Endodermal cell (in vitro differentiated cells): Measurements from ENCODE around the gene CDKN1A. TPM values are rescaled to one million over a fixed set of nuclear protein-coding genes. Genes with fewer than 3 reads are reported as not detected.

Experiments
- DNase-seq: peaks from one replicate; pipeline ENCODE4 v3.0.0-alpha.2; 2017
- H3K27ac ChIP-seq: 2 replicates; pipeline ENCODE4 v1.5.1; 2013; ENCODE audit warnings: mild to moderate bottlenecking, low read depth, low read length, moderate library complexity
- H3K27me3 ChIP-seq: 2 replicates; pipeline ENCODE4 v1.6.1; 2013; ENCODE audit warnings: mild to moderate bottlenecking, low read length, moderate library complexity; ENCODE audit not compliant: insufficient read depth, control insufficient read depth, poor library complexity, severe bottlenecking
- H3K36me3 ChIP-seq: 2 replicates; pipeline ENCODE4 v1.7.0; 2013; ENCODE audit warnings: mild to moderate bottlenecking, low read length, moderate library complexity; ENCODE audit not compliant: control insufficient read depth, insufficient read depth
- H3K4me1 ChIP-seq: one replicate; pipeline ENCODE4 v1.7.0; 2013; ENCODE audit warnings: low read length; ENCODE audit not compliant: control insufficient read depth, insufficient read depth
- H3K4me3 ChIP-seq: 2 replicates; pipeline ENCODE4 v1.5.1; 2013; ENCODE audit warnings: mild to moderate bottlenecking, low read length, moderate library complexity
- H3K9ac ChIP-seq: 2 replicates; pipeline ENCODE4 v1.6.1; 2013; ENCODE audit warnings: mild to moderate bottlenecking, low read length, moderate library complexity; ENCODE audit not compliant: poor library complexity, severe bottlenecking; ENCODE audit errors: extremely low read depth
- H3K9me3 ChIP-seq: 2 replicates; pipeline ENCODE4 v1.6.1; 2013; ENCODE audit warnings: mild to moderate bottlenecking, low read length, moderate library complexity; ENCODE audit not compliant: control insufficient read depth
- H3K27ac Mint-ChIP-seq: 2 replicates; pipeline ENCODE4 v1.8.0; 2020; ENCODE audit warnings: mixed read lengths
- H3K27me3 Mint-ChIP-seq: 2 replicates; pipeline ENCODE4 v1.8.0; 2021; ENCODE audit warnings: mild to moderate bottlenecking, mixed read lengths; ENCODE audit not compliant: insufficient read depth
- H3K36me3 Mint-ChIP-seq: 2 replicates; pipeline ENCODE4 v1.8.0; 2020; ENCODE audit warnings: low read depth, mixed read lengths
- H3K4me1 Mint-ChIP-seq: 2 replicates; pipeline ENCODE4 v1.8.0; 2020; ENCODE audit warnings: mixed read lengths
- H3K4me3 Mint-ChIP-seq: 2 replicates; pipeline ENCODE4 v1.8.0; 2020; ENCODE audit warnings: mild to moderate bottlenecking, moderate library complexity, mixed read lengths
- H3K9me3 Mint-ChIP-seq: 2 replicates; pipeline ENCODE4 v1.8.0; 2020; ENCODE audit warnings: mild to moderate bottlenecking, mixed read lengths
- WGBS, 2 experiments: methylation state at CpG; one replicate each; pipeline versions ENCODE4 v1.1.5 to v1.1.7; 2013; ENCODE audit warnings: missing lambda C conversion rate in 2 of 2, mixed read lengths in 1 of 2; ENCODE audit not compliant: insufficient coverage in 1 of 2, insufficient read length in 1 of 2; 5-methylcytosine and 5-hydroxymethylcytosine counted together
- total RNA-seq, 2 donors: library from RNA; stranded (reverse); fragmentation: NEBNext Ultra II Directional in 1 of 2; extraction: Animal tissue kit (Norgen Biotek cat#: 25700) in 1 of 2; gene quantifications; 2 replicates in 1 of 2; 3 replicates in 1 of 2; pipeline ENCODE4 v1.2.1, GENCODE V29; 2021
- TF ChIP-seq, protein P1 (sequence below): fragments of 200-600 bp; sonication (generic); conservative IDR thresholded peaks from 2 replicates; pipeline ENCODE4 v1.5.0; 2021; ENCODE audit warnings: antibody characterized with exemption, mild to moderate bottlenecking

Gene CDKN1A
- total RNA-seq, 2 donors from 2014 or later: 1.9 to 3.7 TPM

DNA sequence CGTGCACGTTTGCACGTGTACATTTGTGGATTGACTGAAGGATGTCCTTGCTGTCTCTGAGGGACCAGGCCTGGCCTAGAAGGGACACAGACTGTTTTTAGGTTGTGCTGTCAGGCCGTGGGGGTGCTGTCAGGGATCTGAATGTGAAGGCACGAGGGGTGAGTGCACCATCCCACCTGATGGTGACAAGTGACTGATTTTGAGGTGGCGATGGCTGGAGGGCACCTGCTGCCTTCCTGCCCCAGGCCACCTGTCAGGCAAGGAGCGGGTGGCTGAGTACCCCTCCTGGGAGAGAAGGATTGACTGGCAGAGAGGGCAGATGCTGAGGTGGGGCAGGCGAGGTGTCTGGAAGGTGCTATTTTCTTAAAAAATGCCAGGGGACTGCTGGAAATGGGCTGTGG, 20.4 kb downstream of the CDKN1A start:
- peaks cover 6% of the 10 kb centered on the region for H3K4me1 ChIP-seq
- Mint-ChIP-seq H3K36me3 (no peaks in the 10 kb centered on the region), H3K27me3 (peaks cover 12% of the 10 kb centered on the region), H3K4me3 (no peak overlapping the region), H3K4me1 (peaks cover 5% of the 10 kb centered on the region), H3K9me3 (no peaks in the 10 kb centered on the region), H3K27ac (no peak overlapping the region)
- DNase-seq: peak; percentile 18
- H3K27ac ChIP-seq: no peak overlapping the region
- TF ChIP-seq, protein P1, sequence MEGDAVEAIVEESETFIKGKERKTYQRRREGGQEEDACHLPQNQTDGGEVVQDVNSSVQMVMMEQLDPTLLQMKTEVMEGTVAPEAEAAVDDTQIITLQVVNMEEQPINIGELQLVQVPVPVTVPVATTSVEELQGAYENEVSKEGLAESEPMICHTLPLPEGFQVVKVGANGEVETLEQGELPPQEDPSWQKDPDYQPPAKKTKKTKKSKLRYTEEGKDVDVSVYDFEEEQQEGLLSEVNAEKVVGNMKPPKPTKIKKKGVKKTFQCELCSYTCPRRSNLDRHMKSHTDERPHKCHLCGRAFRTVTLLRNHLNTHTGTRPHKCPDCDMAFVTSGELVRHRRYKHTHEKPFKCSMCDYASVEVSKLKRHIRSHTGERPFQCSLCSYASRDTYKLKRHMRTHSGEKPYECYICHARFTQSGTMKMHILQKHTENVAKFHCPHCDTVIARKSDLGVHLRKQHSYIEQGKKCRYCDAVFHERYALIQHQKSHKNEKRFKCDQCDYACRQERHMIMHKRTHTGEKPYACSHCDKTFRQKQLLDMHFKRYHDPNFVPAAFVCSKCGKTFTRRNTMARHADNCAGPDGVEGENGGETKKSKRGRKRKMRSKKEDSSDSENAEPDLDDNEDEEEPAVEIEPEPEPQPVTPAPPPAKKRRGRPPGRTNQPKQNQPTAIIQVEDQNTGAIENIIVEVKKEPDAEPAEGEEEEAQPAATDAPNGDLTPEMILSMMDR: no peak
- no peaks in the 10 kb centered on the region for H3K36me3 ChIP-seq
- no peak overlapping the region for H3K4me3 ChIP-seq
- H3K9me3 ChIP-seq: no peaks in the 10 kb centered on the region
- H3K27me3 ChIP-seq: no peaks in the 10 kb centered on the region
- WGBS, 2 experiments: 87 to 90% methylated on average over 5 to 8 of the region's 8 CpGs
- H3K9ac ChIP-seq: no peak overlapping the region

DNA sequence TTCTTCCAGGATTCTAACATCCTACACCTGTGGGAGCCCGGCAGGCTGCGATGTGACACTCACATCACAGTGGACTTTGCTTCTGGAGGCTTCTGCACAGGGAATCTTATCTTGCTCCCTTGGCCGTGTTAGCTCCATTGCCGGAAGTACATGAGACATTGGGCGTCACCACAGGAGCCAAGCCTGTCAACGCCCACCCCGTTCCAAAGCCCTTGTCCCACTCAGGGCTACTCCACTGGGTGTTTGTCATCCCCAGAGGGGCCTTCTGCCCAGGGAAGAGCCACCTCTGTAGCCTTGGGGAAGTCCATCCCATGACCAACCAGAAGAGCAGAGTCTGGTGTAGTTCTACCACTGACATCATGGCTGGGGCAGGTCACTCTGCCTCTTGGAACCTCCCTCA, 20.8 kb downstream of the CDKN1A start:
- WGBS, 2 experiments: 88 to 94% methylated on average over 4 to 7 of the region's 7 CpGs
- Mint-ChIP-seq H3K4me1 (peaks cover 5% of the 10 kb centered on the region), H3K27ac (no peak overlapping the region)

DNA sequence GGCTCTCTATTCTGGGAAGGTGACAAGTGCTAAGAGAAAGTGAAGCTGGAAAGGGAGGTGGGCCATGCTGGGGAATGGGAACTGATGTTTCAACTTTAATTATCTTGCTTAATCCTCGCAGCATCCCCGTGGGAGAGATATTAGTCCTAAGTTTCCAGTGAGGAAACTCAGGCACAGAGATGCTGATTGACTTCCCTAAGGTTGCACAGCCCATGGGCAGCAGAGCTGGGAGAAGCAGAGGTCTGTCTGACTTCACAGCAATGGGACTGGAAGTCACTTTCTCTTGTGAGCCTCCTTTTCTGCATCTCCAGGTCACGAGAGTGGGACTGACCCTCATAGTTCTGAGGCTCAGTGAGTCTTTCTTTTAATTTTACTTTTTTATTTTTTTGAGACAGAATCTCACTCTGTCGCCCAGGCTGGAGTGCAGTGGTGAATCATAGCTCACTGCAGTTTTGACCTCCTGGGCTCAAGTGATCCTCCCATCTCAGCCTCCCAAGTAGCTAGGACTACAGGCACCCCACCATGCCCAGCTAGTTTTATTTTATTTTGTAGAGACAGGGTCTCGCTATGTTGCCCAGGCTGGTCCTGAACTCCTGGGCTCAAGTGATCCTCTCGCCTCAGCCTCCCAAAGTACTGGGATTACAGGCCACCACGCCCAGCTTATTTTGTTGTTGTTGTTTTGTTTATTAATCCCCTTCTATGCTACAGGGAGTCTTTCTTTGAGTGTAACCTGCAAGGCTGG, 21.7 kb downstream of the CDKN1A start:
- Histone ChIP-seq H3K4me3 (no peak overlapping the region), H3K4me1 (peaks cover 6% of the 10 kb centered on the region), H3K27ac (no peak overlapping the region), H3K9ac (no peak overlapping the region), H3K9me3 (no peaks in the 10 kb centered on the region), H3K36me3 (no peaks in the 10 kb centered on the region), H3K27me3 (no peaks in the 10 kb centered on the region)
- TF ChIP-seq, protein P1: no peak
- no peak overlapping the region for H3K27ac Mint-ChIP-seq
- peaks cover 5% of the 10 kb centered on the region for H3K4me1 Mint-ChIP-seq
- H3K27me3 Mint-ChIP-seq: peaks cover 12% of the 10 kb centered on the region
- no peak for DNase-seq
- no peaks in the 10 kb centered on the region for H3K9me3 Mint-ChIP-seq
- WGBS, 2 experiments: 83 to 90% methylated on average over 4 to 7 of the region's 7 CpGs
- H3K4me3 Mint-ChIP-seq: no peak overlapping the region
- H3K36me3 Mint-ChIP-seq: no peaks in the 10 kb centered on the region

More for the DNA sequence above, 20.8 kb downstream of the CDKN1A start:
- Mint-ChIP-seq H3K9me3 (no peaks in the 10 kb centered on the region), H3K27me3 (peaks cover 12% of the 10 kb centered on the region), H3K4me3 (no peak overlapping the region), H3K36me3 (no peaks in the 10 kb centered on the region)
- DNase-seq: peak; percentile 24
- Histone ChIP-seq H3K4me1 (peaks cover 6% of the 10 kb centered on the region), H3K9me3 (no peaks in the 10 kb centered on the region), H3K36me3 (no peaks in the 10 kb centered on the region), H3K9ac (no peak overlapping the region), H3K27ac (no peak overlapping the region), H3K27me3 (no peaks in the 10 kb centered on the region), H3K4me3 (no peak overlapping the region)
- TF ChIP-seq, protein P1: no peak
